IMR-90 (cell line): Measurements from ENCODE around the gene TMEM260. TPM values are rescaled to one million over a fixed set of nuclear protein-coding genes. Genes with fewer than 3 reads are reported as not detected.

ENCODE experiments used
- ATAC-seq: fragments of 200-7000 bp; cut with Tn5 transposase; 2 replicates; pipeline ENCODE4 v1.9.1; 2020; ENCODE audit warnings: low read depth, mild to moderate bottlenecking, moderate library complexity
- BruUV-seq: library from RNA; stranded (reverse); fragments of 400-500 nt; replicated peaks from 2 replicates; lab custom pipeline; 2021; lab: Mats Ljungman, UMichigan
- CTCF ChIA-PET: fragments of 300-600 bp; formaldehyde crosslinking; extraction: SDS; loops from one replicate; lab custom pipeline; 2021; ENCODE audit warnings: antibody characterized with exemption; lab: Yijun Ruan, JAX
- POLR2A ChIA-PET: fragments of 300-600 bp; sonication (Branson Sonifier 250); formaldehyde crosslinking; loops from one replicate; lab custom pipeline; 2022; ENCODE audit warnings: antibody characterized with exemption; ENCODE audit not compliant: unreplicated experiment; lab: Charles Lee
- DNase-seq: peaks from one replicate; pipeline ENCODE4 v3.0.0; 2013
- H2AFZ ChIP-seq: replicated peaks from 2 replicates; pipeline ENCODE3; 2013; ENCODE audit warnings: low read length, mild to moderate bottlenecking; ENCODE audit not compliant: poor library complexity
- H2AK5ac ChIP-seq: 2 replicates; pipeline ENCODE4 v1.6.1; 2013; ENCODE audit warnings: low read depth, low read length, inconsistent platforms
- H2AK9ac ChIP-seq: replicated peaks from 2 replicates; pipeline ENCODE3; 2013; ENCODE audit warnings: mild to moderate bottlenecking, low read depth, low read length, moderate library complexity; ENCODE audit not compliant: poor library complexity
- H2BK120ac ChIP-seq: 2 replicates; pipeline ENCODE4 v1.6.1; 2013; ENCODE audit warnings: low read depth, low read length, inconsistent platforms
- H2BK15ac ChIP-seq: 3 replicates; pipeline ENCODE4 v1.6.1; 2013; ENCODE audit warnings: low read depth, low read length, inconsistent platforms
- H2BK20ac ChIP-seq: 2 replicates; pipeline ENCODE4 v1.6.1; 2013; ENCODE audit warnings: low read depth, mild to moderate bottlenecking, inconsistent platforms, low read length, moderate library complexity
- H2BK5ac ChIP-seq: 2 replicates; pipeline ENCODE4 v1.6.1; 2013; ENCODE audit warnings: mild to moderate bottlenecking, low read depth, low read length, inconsistent platforms; ENCODE audit not compliant: poor library complexity, severe bottlenecking
- H3K14ac ChIP-seq: replicated peaks from 2 replicates; pipeline ENCODE4 v1.6.1; 2013; ENCODE audit warnings: low read depth, low read length, inconsistent platforms
- H3K18ac ChIP-seq: 2 replicates; pipeline ENCODE4 v1.6.1; 2013; ENCODE audit warnings: low read depth, low read length, control low read depth
- H3K23ac ChIP-seq: 2 replicates; pipeline ENCODE4 v1.6.1; 2013; ENCODE audit warnings: low read depth, low read length, inconsistent platforms
- H3K27ac ChIP-seq: 2 replicates; pipeline ENCODE4 v1.5.1; 2013; ENCODE audit warnings: mild to moderate bottlenecking, control low read depth, low read length; ENCODE audit not compliant: insufficient read depth
- H3K27me3 ChIP-seq: 2 replicates; pipeline ENCODE4 v1.6.1; 2013; ENCODE audit warnings: low read length; ENCODE audit not compliant: control insufficient read depth, insufficient read depth
- H3K36me3 ChIP-seq: 2 replicates; pipeline ENCODE4 v1.6.1; 2013; ENCODE audit warnings: low read length, mixed read lengths; ENCODE audit not compliant: control insufficient read depth, insufficient read depth
- H3K4ac ChIP-seq: 2 replicates; pipeline ENCODE4 v1.6.1; 2013; ENCODE audit warnings: low read depth, low read length, inconsistent platforms
- H3K4me1 ChIP-seq: 2 replicates; pipeline ENCODE4 v1.6.1; 2013; ENCODE audit warnings: low read length, mixed read lengths; ENCODE audit not compliant: control insufficient read depth, insufficient read depth
- H3K4me2 ChIP-seq: 2 replicates; pipeline ENCODE4 v1.6.1; 2013; ENCODE audit warnings: low read depth, mild to moderate bottlenecking, control low read depth, low read length, moderate library complexity
- H3K4me3 ChIP-seq: 2 replicates; pipeline ENCODE4 v1.5.1; 2013; ENCODE audit warnings: low read depth, mild to moderate bottlenecking, control low read depth, low read length, moderate library complexity; ENCODE audit not compliant: insufficient read depth
- H3K56ac ChIP-seq: 2 replicates; pipeline ENCODE4 v1.6.1; 2013; ENCODE audit warnings: low read length, inconsistent platforms; ENCODE audit not compliant: insufficient read depth; ENCODE audit errors: extremely low read depth
- H3K79me1 ChIP-seq, 2 experiments: 2 replicates each; pipeline ENCODE4 v1.6.1; 2013; ENCODE audit warnings: low read length in 2 of 2, inconsistent platforms in 1 of 2, low read depth in 1 of 2
- H3K9ac ChIP-seq: 2 replicates; pipeline ENCODE4 v1.6.1; 2013; ENCODE audit warnings: low read depth, low read length, control low read depth
- H3K9me1 ChIP-seq: 2 replicates; pipeline ENCODE4 v1.6.1; 2013; ENCODE audit warnings: low read length, inconsistent platforms; ENCODE audit not compliant: insufficient read depth
- H3K9me3 ChIP-seq: 2 replicates; pipeline ENCODE4 v1.6.1; 2013; ENCODE audit warnings: low read length; ENCODE audit not compliant: control insufficient read depth, insufficient read depth
- H4K20me1 ChIP-seq: 2 replicates; pipeline ENCODE4 v1.6.1; 2013; ENCODE audit warnings: low read length, inconsistent platforms; ENCODE audit not compliant: insufficient read depth
- H4K5ac ChIP-seq: 2 replicates; pipeline ENCODE4 v1.6.1; 2013; ENCODE audit warnings: mild to moderate bottlenecking, low read depth, low read length, control low read depth
- H4K8ac ChIP-seq, 2 experiments: 2 replicates each; pipeline ENCODE4 v1.6.1; 2013; ENCODE audit warnings: low read depth in 2 of 2, low read length in 2 of 2, control low read depth in 1 of 2, inconsistent platforms in 1 of 2
- H4K91ac ChIP-seq: 2 replicates; pipeline ENCODE4 v1.6.1; 2013; ENCODE audit warnings: low read depth, low read length, inconsistent platforms; ENCODE audit not compliant: insufficient read depth
- NFE2L2 ChIP-seq: fragments of 150-350 bp; IDR thresholded peaks from 2 replicates; pipeline ENCODE4 v1.6.1; 2016; ENCODE audit warnings: low read depth, mild to moderate bottlenecking, low read length
- POLR2A ChIP-seq: IDR thresholded peaks from 2 replicates; pipeline ENCODE4 v1.6.1; 2012; ENCODE audit warnings: mild to moderate bottlenecking, low read depth, low read length
- WGBS, 2 experiments: methylation state at CpG; one replicate each; pipeline versions ENCODE4 v1.1.5 to v1.1.7; 2013; ENCODE audit warnings: missing lambda C conversion rate in 2 of 2; ENCODE audit not compliant: insufficient read length in 1 of 2; ENCODE audit errors: extremely low coverage in 2 of 2; 5-methylcytosine and 5-hydroxymethylcytosine counted together
- dilution Hi-C: fragments of 300-500 bp; cut with HindIII; formaldehyde crosslinking; loops from one replicate; pipeline ENCODE4 v1.14.3; 2018; ENCODE audit warnings: low sequenced_read_pairs; ENCODE audit not compliant: unreplicated experiment
- in situ Hi-C: fragments of 300-500 bp; cut with MboI; formaldehyde crosslinking; loops from 3 replicates; pipeline ENCODE4 v1.14.3; 2019; ENCODE audit warnings: low sequenced_read_pairs, inconsistent platforms, mixed read lengths
- intact Hi-C: fragments of 100-400 bp; cut with micrococcal nuclease; formaldehyde crosslinking; loops from 2 replicates; pipeline ENCODE4 v1.10.0; 2022
- polyA plus RNA-seq, 3 experiments: library from polyadenylated mRNA; depleted of rRNA; stranded (reverse); fragments of >200 nt; gene quantifications; 2 replicates each; pipeline ENCODE4 v1.2.3, GENCODE V29; 2012; ENCODE audit warnings: low replicate concordance in 1 of 3
- total RNA-seq: library from RNA; depleted of rRNA; stranded (reverse); fragments of >200 nt; gene quantifications from 2 replicates; pipeline ENCODE4 v1.2.3, GENCODE V29; 2012

TMEM260 gene
- total and polyA plus RNA-seq, 2 of the 4 experiments (the other 2 are of a cell fraction), result 6.4 to 11.5 TPM

DNA sequence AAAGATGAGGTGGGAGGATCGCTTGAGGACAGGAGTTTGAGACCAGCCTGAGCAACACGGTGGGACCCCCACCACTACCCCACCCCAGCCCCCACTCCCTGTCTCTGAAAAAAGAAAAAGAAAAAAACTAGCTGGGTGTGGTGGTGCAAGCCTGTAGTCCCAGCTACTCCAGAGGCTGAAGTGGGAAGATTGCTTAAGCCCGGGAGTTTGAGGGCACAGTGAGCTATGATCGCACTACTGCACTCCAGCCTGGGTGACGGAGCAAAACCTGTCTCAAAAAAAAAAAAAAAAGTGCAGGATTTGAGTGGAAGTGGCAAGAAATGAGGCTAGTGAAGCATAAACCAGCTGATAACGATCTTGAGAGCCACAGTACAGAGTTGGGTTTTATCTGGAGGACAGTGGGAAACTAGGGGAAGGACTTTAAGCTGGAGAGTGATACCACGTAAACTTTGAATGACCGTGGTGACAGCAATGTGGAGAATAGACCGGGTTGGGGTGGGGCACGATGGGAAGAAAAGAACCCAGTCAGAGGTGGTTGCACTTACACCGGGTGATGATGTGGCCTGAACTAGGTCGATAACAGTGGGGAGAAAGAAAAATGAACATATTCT lies 85.3 kb downstream of the TMEM260 start:
- Histone ChIP-seq H3K27me3 (peaks cover 2% of the 10 kb centered on the region; the same call in 1 of the 2 replicates), H2BK120ac (no peak overlapping the region), H3K4ac (no peak overlapping the region), H2BK5ac (no peak overlapping the region), H4K20me1 (no peaks in the 10 kb centered on the region), H4K8ac (no peak overlapping the region), H3K36me3 (no peaks in the 10 kb centered on the region), H3K4me3 (no peak overlapping the region), H4K5ac (no peak overlapping the region), H2AK9ac (no peak overlapping the region), H3K23ac (no peak overlapping the region), H3K9ac (no peak overlapping the region), H3K14ac (no peak overlapping the region), H3K9me1 (no peaks in the 10 kb centered on the region), H4K91ac (no peak overlapping the region), H2BK15ac (no peak overlapping the region), H3K9me3 (no peaks in the 10 kb centered on the region), H3K79me1 (no peaks in the 10 kb centered on the region), H3K4me1 (no peaks in the 10 kb centered on the region), H3K56ac (no peak overlapping the region), H2AFZ (no peak overlapping the region), H3K4me2 (no peak overlapping the region), H3K18ac (no peak overlapping the region), H3K27ac (no peak overlapping the region), H2BK20ac (no peak overlapping the region), H2AK5ac (no peak overlapping the region)
- no peak for TF ChIP-seq NFE2L2
- no peak for TF ChIP-seq POLR2A
- intact Hi-C loops, result no loop called here
- no CpG with 5 or more reads among the region's 12 CpGs for WGBS, 2 experiments
- no peak for ATAC-seq
- dilution Hi-C loops, result no loop called here
- no TSS peak for BruUV-seq
- POLR2A ChIA-PET, result no interaction called here
- in situ Hi-C loops, result loop anchor here (25.0 kb wide), 1 partner anchor 647 kb away; no protein-coding TSS in a partner anchor
- DNase-seq, result no peak
- CTCF ChIA-PET, result no interaction called here
